Measurements from ENCODE around the gene TP73. TPM values are rescaled to one million over a fixed set of nuclear protein-coding genes. Genes with fewer than 3 reads are reported as not detected.

Gene TP73
- total RNA-seq, 1 experiment from 2014 or later = 19.2 TPM

GRCh38 chr1:3640121-3640837, 12.0 kb upstream of the TP73 start:
- no TSS peak for BruUV-seq (replicated peaks)
- H3K9me3 ChIP-seq (ENCODE audit: control insufficient read depth in 1 of 2, insufficient read depth in 1 of 2, low read depth in 1 of 2, low read length in 2 of 2) = no peaks in the 10 kb centered on the region
- ATAC-seq (no peak), DNase-seq (ENCODE audit: low read depth, low spot score) (no peak)
- POLR2A ChIA-PET = no interaction called here
- CTCF ChIA-PET = no interaction called here
- peaks cover 14 to 36% of the 10 kb centered on the region in 2 experiments; a peak in 3 of 4 replicates for H3K36me3 ChIP-seq (ENCODE audit: control insufficient read depth in 1 of 2, insufficient read depth in 2 of 2, low read length in 2 of 2)
- peaks cover 3% of the 10 kb centered on the region; the same call in 1 of the 2 replicates for H3K79me2 ChIP-seq (ENCODE audit: insufficient read depth, low read length)
- no peaks in the 10 kb centered on the region for H3K27me3 ChIP-seq (ENCODE audit: insufficient read depth, low read length)
- no peaks in the 10 kb centered on the region for H3K9me2 ChIP-seq (ENCODE audit: insufficient read depth)
- no peaks in the 10 kb centered on the region for H4K20me1 ChIP-seq (ENCODE audit: insufficient read depth)
- H2AFZ ChIP-seq (ENCODE audit: low read depth, low read length, poor library complexity, severe bottlenecking) = no peak overlapping the region
- no peak overlapping the region for H3K4me3 ChIP-seq (replicated peaks in 1 of 2; ENCODE audit: low read depth in 1 of 2, low read length in 2 of 2)
- RAD21 ChIA-PET (ENCODE audit: low non-redundant PET in 1 of 2, low total read pairs in 2 of 2, uncharacterized antibody in 2 of 2, unreplicated experiment in 2 of 2) = no interaction called here
- no peak overlapping the region for H3K27ac ChIP-seq (ENCODE audit: low read depth, low read length)
- intact Hi-C loops (cut with micrococcal nuclease) = no loop called here
- no peak for TF ChIP-seq RAD21 (IDR thresholded peaks at IDR 0.05; ENCODE audit: low read depth)
- TF ChIP-seq SP1 (IDR thresholded peaks at IDR 0.05; ENCODE audit: low read depth) = no peak
- TF ChIP-seq CEBPB (IDR thresholded peaks at IDR 0.05; ENCODE audit: low read depth) = no peak
- TF ChIP-seq EGR1 (IDR thresholded peaks at IDR 0.05; ENCODE audit: low read depth) = no peak
- no peak for TF ChIP-seq SRF (IDR thresholded peaks at IDR 0.05; ENCODE audit: low read depth)
- TF ChIP-seq YY1 (IDR thresholded peaks at IDR 0.05; ENCODE audit: extremely low read depth, insufficient replicate concordance, low read depth, low read length) = no peak
- TF ChIP-seq, protein P1, sequence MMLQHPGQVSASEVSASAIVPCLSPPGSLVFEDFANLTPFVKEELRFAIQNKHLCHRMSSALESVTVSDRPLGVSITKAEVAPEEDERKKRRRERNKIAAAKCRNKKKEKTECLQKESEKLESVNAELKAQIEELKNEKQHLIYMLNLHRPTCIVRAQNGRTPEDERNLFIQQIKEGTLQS (IDR thresholded peaks at IDR 0.05) = no peak
- TF ChIP-seq MAX (IDR thresholded peaks at IDR 0.05) = no peak
- TF ChIP-seq CBX3 (IDR thresholded peaks at IDR 0.05; ENCODE audit: low read depth) = no peak
- no peak for TF ChIP-seq ELF1 (IDR thresholded peaks at IDR 0.05; ENCODE audit: borderline replicate concordance, low read depth)
- no peak for TF ChIP-seq TCF7L2 (IDR thresholded peaks at IDR 0.05; ENCODE audit: borderline replicate concordance, extremely low read depth, insufficient read depth, insufficient read length)
- no peak for TF ChIP-seq ZNF274 (IDR thresholded peaks at IDR 0.05; ENCODE audit: low read depth, low read length)
- no peak for TF ChIP-seq EZH2phosphoT487 (IDR thresholded peaks at IDR 0.05; ENCODE audit: borderline replicate concordance)
- TF ChIP-seq FOSL1 (IDR thresholded peaks at IDR 0.05; ENCODE audit: low read depth) = no peak
- TF ChIP-seq, protein P2, sequence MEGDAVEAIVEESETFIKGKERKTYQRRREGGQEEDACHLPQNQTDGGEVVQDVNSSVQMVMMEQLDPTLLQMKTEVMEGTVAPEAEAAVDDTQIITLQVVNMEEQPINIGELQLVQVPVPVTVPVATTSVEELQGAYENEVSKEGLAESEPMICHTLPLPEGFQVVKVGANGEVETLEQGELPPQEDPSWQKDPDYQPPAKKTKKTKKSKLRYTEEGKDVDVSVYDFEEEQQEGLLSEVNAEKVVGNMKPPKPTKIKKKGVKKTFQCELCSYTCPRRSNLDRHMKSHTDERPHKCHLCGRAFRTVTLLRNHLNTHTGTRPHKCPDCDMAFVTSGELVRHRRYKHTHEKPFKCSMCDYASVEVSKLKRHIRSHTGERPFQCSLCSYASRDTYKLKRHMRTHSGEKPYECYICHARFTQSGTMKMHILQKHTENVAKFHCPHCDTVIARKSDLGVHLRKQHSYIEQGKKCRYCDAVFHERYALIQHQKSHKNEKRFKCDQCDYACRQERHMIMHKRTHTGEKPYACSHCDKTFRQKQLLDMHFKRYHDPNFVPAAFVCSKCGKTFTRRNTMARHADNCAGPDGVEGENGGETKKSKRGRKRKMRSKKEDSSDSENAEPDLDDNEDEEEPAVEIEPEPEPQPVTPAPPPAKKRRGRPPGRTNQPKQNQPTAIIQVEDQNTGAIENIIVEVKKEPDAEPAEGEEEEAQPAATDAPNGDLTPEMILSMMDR (IDR thresholded peaks at IDR 0.05 in 2 of 3, conservative IDR thresholded peaks at IDR 0.05 in 1 of 3; ENCODE audit: borderline replicate concordance in 1 of 3, insufficient read depth in 1 of 3, low read depth in 2 of 3, low read length in 2 of 3) = no peak
- no peak for TF ChIP-seq JUND (IDR thresholded peaks at IDR 0.05)
- TF ChIP-seq, protein P3, sequence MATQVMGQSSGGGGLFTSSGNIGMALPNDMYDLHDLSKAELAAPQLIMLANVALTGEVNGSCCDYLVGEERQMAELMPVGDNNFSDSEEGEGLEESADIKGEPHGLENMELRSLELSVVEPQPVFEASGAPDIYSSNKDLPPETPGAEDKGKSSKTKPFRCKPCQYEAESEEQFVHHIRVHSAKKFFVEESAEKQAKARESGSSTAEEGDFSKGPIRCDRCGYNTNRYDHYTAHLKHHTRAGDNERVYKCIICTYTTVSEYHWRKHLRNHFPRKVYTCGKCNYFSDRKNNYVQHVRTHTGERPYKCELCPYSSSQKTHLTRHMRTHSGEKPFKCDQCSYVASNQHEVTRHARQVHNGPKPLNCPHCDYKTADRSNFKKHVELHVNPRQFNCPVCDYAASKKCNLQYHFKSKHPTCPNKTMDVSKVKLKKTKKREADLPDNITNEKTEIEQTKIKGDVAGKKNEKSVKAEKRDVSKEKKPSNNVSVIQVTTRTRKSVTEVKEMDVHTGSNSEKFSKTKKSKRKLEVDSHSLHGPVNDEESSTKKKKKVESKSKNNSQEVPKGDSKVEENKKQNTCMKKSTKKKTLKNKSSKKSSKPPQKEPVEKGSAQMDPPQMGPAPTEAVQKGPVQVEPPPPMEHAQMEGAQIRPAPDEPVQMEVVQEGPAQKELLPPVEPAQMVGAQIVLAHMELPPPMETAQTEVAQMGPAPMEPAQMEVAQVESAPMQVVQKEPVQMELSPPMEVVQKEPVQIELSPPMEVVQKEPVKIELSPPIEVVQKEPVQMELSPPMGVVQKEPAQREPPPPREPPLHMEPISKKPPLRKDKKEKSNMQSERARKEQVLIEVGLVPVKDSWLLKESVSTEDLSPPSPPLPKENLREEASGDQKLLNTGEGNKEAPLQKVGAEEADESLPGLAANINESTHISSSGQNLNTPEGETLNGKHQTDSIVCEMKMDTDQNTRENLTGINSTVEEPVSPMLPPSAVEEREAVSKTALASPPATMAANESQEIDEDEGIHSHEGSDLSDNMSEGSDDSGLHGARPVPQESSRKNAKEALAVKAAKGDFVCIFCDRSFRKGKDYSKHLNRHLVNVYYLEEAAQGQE (IDR thresholded peaks at IDR 0.05; ENCODE audit: low read depth) = no peak
- H3K9ac ChIP-seq (ENCODE audit: low read length) = no peak overlapping the region
- no peaks in the 10 kb centered on the region for H3K4me1 ChIP-seq (ENCODE audit: control insufficient read depth in 1 of 2, insufficient read depth in 2 of 2, low read length in 2 of 2)
- no peak overlapping the region for H3K4me2 ChIP-seq (ENCODE audit: low read length)
